Measurements from ENCODE around the gene OR10T2.
"Not testable (repeated sequence)": the region's sequence is repeated elsewhere in the genome, so short reads cannot be mapped to it uniquely, and the experiment has no call there.

The OR10T2 gene

DNA sequence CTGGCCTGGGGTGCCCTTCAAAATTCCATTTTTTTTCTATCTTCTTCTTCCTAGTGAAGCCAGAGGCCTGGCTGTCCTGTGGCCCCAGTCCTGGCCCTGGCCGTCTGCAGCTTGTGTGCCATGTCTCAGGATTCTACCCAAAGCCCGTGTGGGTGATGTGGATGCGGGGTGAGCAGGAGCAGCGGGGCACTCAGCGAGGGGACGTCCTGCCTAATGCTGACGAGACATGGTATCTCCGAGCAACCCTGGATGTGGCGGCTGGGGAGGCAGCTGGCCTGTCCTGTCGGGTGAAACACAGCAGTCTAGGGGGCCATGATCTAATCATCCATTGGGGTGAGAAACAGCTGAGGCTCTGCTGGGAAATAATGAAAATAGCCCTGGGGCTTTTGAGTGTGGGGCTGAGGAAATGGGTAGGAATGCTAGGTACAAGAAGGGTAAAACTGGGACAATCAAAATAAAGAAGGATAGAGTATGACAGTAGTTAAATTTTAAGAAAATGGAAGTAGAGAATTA lies 43.4 kb downstream of the OR10T2 start:
- DNase-seq, result no peak

DNA sequence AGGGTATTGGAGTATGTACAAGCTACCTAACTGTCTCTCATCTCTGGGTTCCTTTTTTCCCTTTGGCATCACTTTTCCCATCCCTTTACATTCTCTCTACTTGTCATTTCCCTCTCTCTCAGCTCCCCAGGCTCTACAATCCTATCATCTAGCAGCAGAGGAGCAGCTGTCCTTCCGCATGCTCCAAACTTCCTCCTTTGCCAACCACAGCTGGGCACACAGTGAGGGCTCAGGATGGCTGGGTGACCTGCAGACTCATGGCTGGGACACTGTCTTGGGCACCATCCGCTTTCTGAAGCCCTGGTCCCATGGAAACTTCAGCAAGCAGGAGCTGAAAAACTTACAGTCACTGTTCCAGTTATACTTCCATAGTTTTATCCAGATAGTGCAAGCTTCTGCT lies 45.0 kb downstream of the OR10T2 start:
- no peak for DNase-seq

DNA sequence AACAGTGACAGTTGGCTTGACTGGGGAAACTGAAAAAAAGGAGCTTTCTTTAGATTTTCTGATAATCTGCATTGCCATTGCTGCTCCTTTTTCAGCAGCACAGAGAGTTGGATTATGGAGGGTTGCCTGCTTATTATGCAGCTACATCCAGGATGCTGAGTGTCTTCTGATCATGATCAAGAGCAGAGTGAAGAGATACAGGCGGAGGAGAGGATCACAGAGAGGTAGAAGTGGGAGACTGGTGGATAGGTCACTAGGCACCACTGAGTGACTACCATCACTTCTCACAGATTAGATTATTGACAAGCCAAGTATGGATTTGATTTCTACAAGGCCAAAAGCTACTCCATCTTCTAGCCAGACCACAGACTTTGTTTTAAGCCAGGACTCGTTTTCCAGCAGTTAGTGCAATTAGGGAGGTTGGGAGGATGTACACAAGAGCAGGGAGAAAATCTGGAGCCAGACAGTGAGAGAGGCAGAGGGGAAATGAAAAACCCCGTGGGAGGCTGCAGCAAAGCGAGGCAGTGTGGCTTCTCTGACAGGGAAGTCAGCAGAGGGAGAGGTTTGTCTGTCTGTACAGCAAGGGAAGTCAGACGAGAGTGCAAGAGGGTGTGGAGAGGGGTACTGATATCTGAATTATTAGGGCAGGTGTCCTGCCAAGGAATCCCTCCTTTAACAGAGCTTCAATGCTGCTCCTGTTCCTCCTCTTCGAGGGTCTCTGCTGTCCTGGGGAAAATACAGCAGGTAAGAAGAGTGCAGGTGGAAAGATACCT lies 45.8 kb downstream of the OR10T2 start, which contains the start of gene CD1E:
TSS of gene CD1E (plus strand) at position 592 of the 773 bp plus-strand sequence. CDS start at position 687, 95 bp downstream.
- DNase-seq, result no peak

DNA sequence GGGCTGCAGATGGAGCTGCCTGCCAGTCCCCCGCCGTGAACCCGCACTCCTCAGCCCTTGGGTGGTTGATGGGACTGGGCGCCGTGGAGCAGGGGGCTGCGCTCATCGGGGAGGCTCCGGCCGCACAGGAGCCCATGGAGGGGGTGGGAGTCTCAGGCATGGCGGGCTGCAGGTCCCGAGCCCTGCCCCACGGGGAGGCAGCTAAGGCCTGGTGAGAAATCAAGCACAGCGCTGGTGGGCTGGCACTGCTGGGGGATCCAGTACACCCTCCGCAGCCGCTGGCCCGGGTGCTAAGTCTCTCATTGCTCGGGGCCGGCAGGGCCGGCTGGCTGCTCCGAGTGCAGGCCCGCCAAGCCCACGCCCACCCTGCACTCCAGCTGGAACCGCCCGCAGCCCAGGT lies 50.3 kb downstream of the OR10T2 start:
- not testable (repeated sequence) for DNase-seq

Data from HCEC 1CT (cell line).